HG02852 (cell line): Measurements from ENCODE around the gene DAPK1.
"Not testable (repeated sequence)": the region's sequence is repeated elsewhere in the genome, so short reads cannot be mapped to it uniquely, and the experiment has no call there.

Experiments used
- ATAC-seq: cut with Tn5 transposase; IDR thresholded peaks from one replicate; pipeline ENCODE4 v1.9.1; 2021; ENCODE audit warnings: mild to moderate bottlenecking, moderate library complexity; ENCODE audit not compliant: unreplicated experiment

The DAPK1 gene

DNA sequence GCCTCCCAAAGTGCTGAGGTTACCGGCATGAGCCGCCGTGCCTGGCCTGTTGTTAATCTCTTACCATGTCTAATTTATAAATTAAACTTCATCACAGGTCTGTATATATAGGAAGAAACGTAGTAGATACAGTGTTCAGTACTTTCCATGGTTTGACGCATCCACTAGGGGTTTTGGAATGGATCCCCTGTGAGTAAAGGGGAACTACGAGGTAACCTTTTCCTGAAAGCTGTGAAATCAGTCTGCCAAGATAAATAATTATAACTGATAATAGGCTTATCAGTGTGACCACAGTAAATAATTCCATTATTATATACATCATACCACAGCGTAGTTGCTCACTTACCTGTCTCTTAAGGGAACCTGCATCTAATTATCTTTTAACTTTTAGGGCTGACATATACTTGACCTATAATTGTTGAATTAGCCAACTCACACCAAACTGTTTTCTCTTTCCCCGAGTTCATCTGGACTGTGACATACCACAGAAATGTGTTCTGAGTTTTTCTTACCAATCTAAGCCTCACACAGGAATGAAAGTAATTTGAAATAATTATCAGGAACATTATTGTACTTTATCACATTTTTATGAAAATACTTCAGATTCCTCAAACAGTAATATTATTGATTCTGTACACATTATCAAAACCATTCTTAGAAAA lies 42.9 kb downstream of the DAPK1 start:
- no peak for ATAC-seq

DNA sequence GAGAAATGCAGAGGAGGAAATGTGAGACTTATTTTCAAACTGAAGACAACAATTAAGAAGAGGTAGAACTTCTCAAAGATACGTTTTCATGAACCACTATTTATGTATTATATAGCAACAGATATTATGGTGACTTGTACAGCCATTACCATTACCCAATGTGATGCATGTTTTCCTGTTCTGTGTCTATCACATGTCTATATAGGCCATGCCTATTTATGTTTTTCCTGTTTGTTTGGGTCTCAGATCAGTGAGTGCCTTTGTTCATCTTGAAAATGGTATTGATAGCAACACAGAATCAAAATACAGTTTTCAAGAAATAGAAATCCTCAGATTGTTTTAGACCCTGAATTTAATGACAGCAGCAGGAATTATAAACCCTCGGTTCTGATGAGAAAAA lies 44.0 kb downstream of the DAPK1 start:
- no peak for ATAC-seq

DNA sequence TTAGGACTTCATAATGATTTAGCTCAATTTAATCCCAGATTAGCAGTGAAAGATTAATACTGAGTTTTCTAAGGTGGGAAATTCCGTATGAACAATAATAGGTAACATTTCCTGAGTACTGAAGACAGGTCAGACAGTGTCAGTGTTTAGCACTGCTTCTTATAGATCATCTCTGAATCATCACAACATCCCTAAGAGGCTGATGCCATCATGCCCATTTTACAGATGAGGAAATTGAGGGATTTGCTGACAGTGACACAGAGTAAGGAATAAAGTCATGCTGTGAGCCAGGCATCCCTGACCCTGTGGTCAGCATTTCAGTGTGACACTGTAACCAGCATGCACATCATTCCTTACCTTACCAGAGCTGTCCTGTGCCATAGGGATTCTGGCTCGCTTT lies 44.5 kb downstream of the DAPK1 start:
- ATAC-seq, result no peak

DNA sequence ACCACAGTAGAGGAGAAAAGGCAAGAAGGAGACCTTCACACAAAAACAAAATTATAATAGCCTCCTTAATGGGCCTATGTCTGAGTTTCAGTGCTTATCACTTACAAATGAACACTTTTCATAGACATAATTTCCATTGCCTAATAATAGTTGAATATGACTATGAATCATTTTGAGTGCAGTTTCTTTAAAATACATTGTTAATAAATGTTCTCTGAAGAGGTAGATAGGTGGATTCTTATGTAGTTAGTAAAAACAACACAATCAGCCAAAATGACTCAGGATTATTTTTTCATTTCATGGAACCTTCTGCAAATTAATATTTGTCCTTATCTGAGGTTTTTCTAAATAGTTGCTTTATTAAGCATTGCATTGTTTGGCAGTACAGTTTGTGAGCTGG lies 45.6 kb downstream of the DAPK1 start:
- no peak for ATAC-seq

DNA sequence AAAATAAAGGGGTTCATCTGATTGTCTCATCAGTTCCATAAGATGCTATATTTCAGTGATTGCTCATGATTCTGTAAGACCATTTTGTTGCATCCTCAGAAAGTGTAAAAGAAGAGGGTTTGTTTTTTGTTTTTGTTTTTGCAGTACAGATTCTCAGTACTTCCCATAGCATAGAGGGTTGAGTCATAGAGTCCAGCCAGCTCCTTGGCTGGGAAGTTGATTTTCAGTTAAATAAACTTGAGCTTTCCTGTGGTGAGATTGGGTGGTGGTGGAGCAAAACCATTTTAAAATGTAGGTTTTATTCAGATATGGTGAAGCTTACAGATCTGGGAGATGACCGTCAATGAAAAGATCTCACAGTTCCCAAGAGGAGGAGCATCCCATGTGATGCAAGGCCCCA lies 48.2 kb downstream of the DAPK1 start:
- ATAC-seq, result no peak

DNA sequence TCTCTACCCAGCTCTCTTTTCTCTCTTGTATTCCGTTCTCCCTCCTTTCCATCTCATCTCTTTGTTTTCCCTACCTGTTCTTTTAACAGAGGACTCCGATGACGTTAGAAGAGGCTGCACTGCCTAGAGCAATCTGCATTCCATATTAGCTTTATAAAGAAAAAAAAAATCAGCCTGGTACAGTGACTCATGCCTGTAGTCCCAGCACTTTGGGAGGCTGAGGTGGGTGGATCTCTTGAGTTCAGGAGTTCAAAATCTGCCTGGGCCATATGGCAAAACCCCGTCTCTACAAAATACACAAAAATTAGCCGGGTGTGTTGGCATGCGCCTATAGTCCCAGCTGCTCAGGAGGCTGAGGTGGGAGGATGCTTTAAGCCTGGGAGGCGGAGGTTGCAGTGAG lies 49.0 kb downstream of the DAPK1 start:
- ATAC-seq, result no peak

DNA sequence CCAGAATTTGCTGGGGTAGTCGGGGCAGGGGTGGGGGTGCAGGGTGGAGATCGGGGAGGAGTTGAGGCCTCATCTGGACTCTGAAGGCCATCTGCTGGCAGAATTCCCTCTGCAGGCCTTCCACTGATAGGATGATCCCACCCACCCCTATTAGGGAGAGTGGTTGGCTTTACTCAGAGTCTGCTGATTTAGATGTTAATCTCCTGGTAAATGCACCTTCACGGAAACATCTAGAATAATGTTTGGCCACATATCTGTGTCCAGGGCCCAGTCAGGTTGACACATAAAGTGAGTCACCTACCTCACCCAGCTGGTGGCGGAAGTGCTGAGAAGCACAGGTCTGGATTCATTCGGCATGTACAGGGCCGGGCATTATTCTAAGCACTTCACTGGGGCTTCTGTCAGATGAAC lies 50.0 kb downstream of the DAPK1 start:
- ATAC-seq, result no peak

DNA sequence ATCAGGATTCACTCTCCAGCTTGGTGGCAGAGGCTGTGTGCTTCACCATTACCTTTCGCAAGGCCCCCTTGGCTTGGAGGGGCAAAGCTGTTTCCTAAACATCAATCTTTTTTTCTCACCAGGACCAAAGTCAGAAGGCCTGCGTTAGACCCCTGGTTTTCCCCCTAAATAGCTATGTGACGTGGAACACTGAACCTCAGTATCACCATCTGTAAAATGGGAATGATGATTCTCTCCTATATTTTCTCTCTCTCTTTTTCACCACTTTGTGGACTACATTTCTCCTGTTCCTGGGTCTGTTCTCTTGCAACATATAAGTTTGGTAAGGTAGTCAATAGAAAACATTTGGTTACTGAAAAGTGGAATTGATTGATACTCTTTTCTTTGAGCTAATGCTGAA lies 50.5 kb downstream of the DAPK1 start:
- no peak for ATAC-seq

DNA sequence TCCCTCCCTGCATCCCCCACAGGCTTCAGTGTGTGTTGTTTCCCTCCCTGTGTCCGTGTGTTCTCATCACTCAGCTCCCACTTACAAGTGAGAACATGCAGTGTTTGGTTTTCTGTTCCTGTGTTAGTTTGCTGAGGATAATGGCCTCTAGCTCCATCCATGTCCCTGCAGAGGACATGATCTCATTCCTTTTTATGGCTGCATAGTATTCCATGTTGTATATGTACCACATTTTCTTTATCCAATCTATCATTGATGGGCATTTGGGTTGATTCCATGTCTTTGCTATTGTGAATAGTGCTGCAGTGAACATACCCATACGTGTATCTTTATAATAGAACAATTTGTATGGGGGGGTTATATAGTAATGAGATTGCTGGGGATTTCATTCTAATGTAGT lies 51.4 kb downstream of the DAPK1 start:
- ATAC-seq, result not testable (repeated sequence)

DNA sequence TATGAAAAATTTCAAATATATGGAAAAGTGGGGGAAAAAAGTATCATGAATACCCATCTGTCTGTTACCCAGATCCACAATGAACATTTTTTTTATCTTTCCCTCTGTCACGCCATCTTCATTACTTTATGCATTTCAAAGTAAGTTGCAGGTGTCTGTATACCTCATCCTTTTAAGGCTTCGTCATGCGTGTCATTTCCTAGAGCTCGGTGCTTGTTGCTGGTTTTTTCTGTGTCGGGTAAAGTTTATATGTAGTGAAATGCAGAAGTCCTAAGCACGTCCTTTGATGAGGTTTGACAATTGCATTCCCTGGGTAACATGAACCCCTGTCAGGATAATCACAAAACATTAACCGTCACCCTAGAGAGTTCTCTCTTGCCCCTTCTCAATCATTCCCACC lies 52.1 kb downstream of the DAPK1 start:
- no peak for ATAC-seq

DNA sequence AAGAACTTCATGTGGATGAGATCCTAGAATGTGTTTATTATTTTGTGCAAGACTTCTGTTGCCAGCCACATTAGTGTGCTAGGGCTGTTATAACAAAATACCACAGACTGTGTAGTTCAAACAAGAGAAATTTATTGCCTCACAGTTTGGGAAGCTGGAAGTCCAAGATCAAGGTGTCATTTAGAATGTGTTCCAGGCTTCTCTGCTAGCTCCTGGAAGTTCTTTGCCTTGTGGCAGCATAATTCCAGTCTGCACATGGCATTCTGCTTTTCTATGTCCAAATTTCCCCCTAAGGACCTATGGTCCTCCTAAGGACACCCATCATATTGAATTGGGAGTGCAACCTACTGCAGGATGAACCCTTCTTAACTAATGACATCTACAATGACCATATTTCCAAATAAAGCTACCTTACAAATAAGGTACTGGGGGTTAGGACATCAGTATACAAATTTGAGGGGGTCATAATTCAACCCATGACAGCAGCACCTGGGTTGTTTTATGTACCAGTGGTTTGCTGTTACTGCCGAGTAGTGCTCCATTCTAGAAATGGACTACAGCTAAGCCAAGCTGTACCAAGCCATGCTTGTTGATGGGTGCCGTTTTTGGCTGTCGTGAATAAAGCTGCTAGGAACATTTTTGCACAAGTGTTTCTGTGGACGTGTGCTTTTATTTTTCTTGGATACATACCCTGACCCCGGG lies 52.7 kb downstream of the DAPK1 start:
- ATAC-seq, result no peak

DNA sequence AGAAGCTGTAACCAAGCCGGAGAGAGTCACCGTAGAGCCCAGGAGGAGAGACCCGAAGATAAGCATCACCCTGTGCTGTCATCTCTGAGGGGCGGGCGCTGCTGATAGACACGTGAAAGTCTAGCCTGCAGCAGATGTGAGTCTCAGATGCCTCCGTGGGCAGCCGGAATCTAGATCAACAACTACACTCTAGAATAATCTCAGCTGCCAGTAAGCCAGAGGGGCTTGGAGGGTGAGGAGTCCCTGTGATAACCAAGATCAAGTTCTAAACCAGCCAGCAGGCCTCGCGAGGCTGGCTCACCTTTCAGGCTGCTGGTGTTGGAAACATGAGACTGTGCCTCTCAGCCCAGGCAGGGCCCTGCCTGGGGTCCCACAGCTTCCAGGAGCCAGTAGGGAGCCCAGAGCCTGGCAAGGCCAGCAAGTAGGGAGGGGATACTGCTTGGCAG lies 54.1 kb downstream of the DAPK1 start:
- ATAC-seq, result no peak

DNA sequence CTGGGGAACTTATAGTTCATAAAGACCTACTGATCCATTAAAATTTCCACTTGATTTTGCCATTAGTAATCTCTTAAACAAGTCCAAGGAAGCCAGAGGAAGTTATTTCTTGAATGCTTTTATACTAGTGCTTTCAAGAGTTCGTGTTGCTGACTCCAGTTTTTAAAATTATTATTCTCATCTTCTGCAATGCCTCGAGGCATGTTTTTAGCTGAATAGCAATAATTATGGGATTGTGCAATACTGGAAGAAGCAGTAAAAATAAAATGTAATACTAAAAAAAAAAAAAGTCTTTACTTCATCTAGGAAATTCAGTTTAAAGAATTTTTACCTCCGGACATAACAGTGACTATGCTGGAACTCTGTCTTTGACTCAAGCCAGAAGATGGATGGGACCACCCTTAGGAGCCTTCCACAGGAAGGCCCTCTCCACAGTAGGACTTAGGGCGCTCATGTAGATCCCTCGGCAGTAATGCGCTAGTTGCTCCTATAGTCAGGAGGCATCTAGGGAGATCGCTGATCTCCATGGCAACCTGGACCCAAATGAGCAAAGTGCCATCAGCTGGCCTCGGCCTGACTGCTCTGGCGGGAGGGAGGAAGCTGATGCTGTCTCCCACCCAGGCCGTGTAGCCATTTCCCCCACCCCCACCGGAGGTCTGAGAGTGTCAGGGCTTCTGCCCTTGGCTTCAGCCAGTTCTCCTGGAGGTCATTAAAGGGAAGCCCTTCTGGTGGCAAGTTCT lies 56.7 kb downstream of the DAPK1 start:
- no peak for ATAC-seq

DNA sequence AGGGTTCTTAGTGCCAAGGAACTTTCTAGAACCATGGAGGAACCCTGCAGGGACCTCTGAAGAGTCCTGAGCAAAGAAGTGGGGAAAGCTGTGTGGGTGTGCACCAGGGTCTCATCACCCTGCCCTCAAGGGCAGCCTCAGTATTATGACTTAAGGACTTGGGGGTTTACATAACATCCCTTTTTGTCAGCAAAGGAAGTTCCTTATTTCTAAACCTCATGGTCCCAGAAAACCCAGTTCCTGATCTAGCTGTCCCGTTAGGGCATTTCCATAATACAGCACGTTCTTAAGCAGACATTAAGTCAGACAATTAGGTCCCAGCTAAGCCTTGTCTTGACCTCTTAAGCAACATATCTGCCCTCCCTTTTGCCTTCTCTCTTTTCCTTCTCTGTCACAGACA lies 57.3 kb downstream of the DAPK1 start:
- no peak for ATAC-seq

DNA sequence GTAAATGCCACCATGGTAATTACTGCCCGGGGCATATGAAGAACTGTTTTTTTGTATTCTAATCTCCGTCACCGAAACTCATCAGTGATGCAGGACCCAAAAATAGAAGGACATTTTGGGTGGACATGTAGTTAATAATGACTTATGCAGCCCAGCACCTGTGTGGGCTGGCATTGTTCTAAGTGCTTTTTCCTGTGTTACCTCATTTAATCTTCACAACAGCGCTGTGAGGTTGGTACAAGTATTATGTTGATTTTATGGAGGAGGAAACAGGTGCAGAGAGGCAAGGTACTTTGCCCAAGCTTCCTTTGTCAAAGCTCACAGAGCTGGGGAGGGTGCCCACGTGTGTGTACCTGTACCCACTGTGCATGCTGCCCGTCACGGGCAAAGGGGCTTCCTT lies 58.4 kb downstream of the DAPK1 start:
- ATAC-seq, result no peak

DNA sequence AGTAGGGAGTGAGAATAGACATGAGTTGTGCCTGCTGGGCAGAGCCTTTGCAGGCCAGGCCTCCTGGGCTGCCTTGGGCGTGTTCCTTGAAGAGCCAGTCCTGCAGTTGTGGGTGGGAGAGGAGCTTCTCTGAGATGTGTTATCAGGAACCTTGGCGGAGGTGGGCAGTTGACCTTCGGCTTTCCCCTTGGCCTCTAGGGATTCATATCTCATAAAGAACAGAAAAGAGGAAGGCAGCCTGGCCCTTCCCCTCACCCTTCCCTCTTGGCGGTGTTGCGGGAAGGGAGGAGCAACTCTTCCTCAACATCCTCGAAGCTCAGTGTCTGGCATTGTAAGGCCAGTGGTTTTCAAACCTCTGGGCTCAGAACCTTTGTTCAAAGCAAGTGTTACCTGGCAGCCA lies 59.2 kb downstream of the DAPK1 start:
- no peak for ATAC-seq

DNA sequence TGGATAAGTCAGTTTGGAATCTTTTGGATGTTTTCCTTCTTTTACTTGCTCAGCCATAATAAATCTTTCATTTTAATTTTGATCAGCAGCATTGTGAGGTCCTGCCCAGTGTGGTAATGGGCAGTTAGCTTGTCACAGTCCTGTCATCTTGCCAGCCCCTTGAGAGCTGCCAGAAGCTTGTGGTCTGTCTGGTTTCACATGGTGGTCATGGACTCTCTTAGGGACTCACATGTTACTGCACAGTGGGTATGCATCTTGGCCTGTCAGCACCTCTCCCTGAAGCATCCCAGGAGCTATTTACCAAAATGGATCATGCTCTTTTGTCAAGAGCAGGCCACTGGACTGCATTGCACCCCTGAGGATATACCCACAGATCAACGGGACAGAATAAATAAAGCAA lies 60.3 kb downstream of the DAPK1 start:
- no peak for ATAC-seq

DNA sequence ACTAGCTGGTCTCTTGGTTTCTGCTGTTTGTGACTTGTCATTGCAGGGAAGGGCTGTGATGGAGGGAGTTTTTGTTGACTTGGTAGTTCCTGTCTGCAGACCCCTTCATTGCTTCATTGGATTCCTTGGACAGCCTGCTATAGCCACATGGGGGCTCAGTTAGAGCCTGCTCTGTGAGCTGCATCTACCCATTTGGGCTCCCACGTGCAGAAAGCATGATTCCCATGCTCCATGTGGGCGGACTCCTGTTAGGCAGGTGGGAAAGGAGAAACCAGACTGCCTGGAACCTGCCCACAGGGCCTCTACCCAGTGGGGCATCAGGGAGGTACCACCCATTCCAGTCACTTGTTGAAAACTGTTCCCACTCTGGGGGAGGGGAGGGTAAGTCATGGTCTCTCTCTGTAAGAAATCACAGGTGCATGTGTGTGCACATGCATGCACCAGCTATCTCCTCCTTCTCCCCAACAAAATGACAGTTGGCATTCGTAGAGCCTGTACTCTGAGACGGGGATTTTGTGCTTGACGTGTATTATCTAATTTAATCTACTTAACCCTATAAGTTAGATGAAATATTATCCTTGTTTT lies 61.0 kb downstream of the DAPK1 start:
- ATAC-seq, result no peak

DNA sequence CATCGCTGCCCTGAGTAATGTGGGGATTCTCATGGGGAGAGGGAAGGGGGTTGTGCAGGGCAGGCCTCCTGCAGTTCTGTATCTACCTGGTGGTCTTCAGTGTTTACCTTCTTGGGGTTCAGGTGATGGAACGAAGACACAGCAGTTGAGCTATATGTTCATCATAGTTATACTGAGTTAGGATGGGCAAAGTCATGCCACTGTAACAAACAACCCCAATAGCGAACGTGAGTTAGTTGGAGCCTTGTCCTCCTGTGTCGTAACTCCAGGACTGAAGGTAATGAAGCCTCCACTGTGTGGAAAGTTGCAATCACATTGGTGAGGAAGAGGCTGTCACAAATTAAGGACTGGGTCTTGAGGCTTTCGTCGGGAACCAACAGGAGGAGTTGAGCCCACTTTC lies 64.4 kb downstream of the DAPK1 start:
- ATAC-seq, result no peak

DNA sequence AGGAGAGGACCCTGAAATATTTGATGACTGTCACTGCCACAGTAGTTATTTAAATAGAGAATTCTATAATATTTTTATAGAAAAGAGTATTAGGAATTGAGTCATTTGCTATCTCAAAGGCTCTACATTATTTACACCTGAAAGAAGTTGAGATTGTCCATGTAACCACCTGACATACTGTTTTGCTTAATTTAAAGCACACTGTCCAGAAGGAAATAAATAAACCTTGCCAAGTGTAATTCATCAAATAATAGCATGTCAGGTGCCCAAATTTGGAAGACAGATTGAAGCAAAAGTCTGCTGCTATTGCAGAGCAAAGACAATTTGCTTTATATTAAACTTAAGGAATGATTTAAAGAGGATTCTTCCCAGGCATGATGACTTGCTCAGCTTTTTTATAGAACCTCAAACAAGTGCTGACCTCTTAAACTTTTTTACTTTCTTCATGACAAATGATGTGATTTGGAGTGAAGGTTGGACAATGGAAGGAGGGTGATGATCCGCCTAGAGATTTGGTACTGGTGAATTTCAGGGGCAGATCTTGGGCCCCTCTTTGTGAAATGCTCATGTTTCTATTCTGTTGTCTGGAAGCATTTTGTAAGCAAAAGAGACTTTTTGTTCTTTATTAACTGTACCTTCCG lies 65.0 kb downstream of the DAPK1 start:
- ATAC-seq, result no peak

DNA sequence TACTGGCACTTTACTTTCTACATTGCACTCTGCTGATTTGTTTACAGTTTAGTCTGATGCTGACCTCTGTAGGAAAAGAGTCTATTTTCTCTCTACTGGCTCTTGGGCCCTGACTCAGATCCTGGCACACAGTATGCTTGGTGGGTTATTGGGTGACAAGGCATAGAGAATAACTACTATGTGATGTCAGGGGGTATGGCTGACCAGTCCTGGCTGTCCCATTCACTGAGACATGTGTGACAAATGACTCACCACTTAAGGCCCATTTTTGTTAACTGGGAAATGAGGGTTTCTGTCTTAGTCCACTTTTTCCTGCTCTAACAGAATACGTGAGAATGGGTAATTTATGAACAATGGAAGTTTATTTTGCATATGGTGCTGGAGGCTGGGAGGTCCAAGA lies 66.4 kb downstream of the DAPK1 start:
- no peak for ATAC-seq
